K562 (cell line): ENCODE results near the gene AKT1. TPM values are rescaled to one million over a fixed set of nuclear protein-coding genes. Genes with fewer than 3 reads are reported as not detected.

Source experiments
- GMEB1 ChIP-seq: fragments of 250-450 bp; sonication (Bioruptor Pico); IDR thresholded peaks from 2 replicates; pipeline ENCODE4 v1.4.0; 2020; ENCODE audit warnings: mild to moderate bottlenecking
- HDAC1 ChIP-seq, 2 experiments: fragments of 450-650 bp; IDR thresholded peaks; 2 replicates each; pipeline ENCODE4 v1.6.1; 2016 to 2017; ENCODE audit warnings: inconsistent platforms in 1 of 2, mild to moderate bottlenecking in 1 of 2, moderate library complexity in 1 of 2
- POLR2G ChIP-seq: fragments of 200-400 bp; formaldehyde crosslinking; IDR thresholded peaks from 2 replicates; pipeline ENCODE4 v1.6.1; 2017; ENCODE audit warnings: low read depth, mild to moderate bottlenecking, antibody characterized with exemption, low read length, moderate library complexity
- RAD21 ChIP-seq, 2 experiments: fragments of 250-450 bp in 1 of 2; fragments of 450-650 bp in 1 of 2; sonication (Bioruptor Pico) in 1 of 2; formaldehyde crosslinking in 1 of 2; IDR thresholded peaks in 1 of 2; conservative IDR thresholded peaks in 1 of 2; 2 replicates each; pipeline versions ENCODE4 v1.4.0 to v1.8.0; 2020 to 2022; ENCODE audit warnings: mild to moderate bottlenecking in 2 of 2, moderate library complexity in 1 of 2
- SMC3 ChIP-seq: conservative IDR thresholded peaks from 2 replicates; pipeline ENCODE4 v1.6.1; 2011; ENCODE audit warnings: low read depth, low read length, improper control_type of control experiment; ENCODE audit not compliant: insufficient read depth
- SOX6 ChIP-seq: fragments of 450-650 bp; IDR thresholded peaks from 2 replicates; pipeline ENCODE4 v1.6.1; 2014; ENCODE audit warnings: mild to moderate bottlenecking
- STAT5B ChIP-seq: fragments of 250-450 bp; sonication (Bioruptor Pico); IDR thresholded peaks from 2 replicates; pipeline ENCODE4 v1.8.0; 2021; ENCODE audit warnings: mild to moderate bottlenecking, inconsistent platforms
- ZBTB1 ChIP-seq: sonication (generic); formaldehyde crosslinking; IDR thresholded peaks from 2 replicates; pipeline ENCODE4 v1.8.1; 2023; ENCODE audit warnings: missing genetic modification reagents, low read depth, mild to moderate bottlenecking, borderline replicate concordance
- polyA plus RNA-seq, 8 experiments: library from polyadenylated mRNA; depleted of rRNA in 4 of 8; stranded (reverse) in 5 of 8; unstranded in 3 of 8; fragments of >200 nt; fragmentation: Nextera tagmentation in 2 of 8; fragmentation: Illumina TruSeq in 1 of 8; extraction: Ambion mirVana in 2 of 8; extraction: Trizol in 1 of 8; gene quantifications; 2 replicates each; pipeline versions ENCODE4 v1.2.1 to v1.2.3, GENCODE V29; 2011 to 2014; ENCODE audit warnings: inconsistent platforms in 1 of 8, missing spikeins in 1 of 8
- total RNA-seq, 7 experiments: library from RNA; depleted of rRNA in 6 of 7; stranded (reverse); fragments of >200 nt in 6 of 7; fragmentation: Illumina TruSeq in 2 of 7; extraction: Trizol in 2 of 7; gene quantifications; 2 replicates each; pipeline versions ENCODE4 v1.2.1 to v1.2.3, GENCODE V29; 2011 to 2021; ENCODE audit warnings: low replicate concordance in 1 of 7
- TF ChIP-seq, protein P1 (sequence below): fragments of 250-450 bp; sonication (Bioruptor Pico); IDR thresholded peaks from 2 replicates; pipeline ENCODE4 v1.5.0; 2021; ENCODE audit warnings: mild to moderate bottlenecking, moderate library complexity
- TF ChIP-seq, protein P2 (sequence below), 3 experiments: IDR thresholded peaks in 2 of 3; conservative IDR thresholded peaks in 1 of 3; 2 replicates each; pipeline ENCODE4 v1.5.1; 2011 to 2012; ENCODE audit warnings: low read length in 3 of 3, mild to moderate bottlenecking in 3 of 3, control low read depth in 2 of 3, improper control_type of control experiment in 1 of 3, inconsistent platforms in 1 of 3, low read depth in 1 of 3, mixed read lengths in 1 of 3, moderate library complexity in 1 of 3; ENCODE audit not compliant: insufficient read depth in 2 of 3
- TF ChIP-seq, protein P3 (sequence below), 2 experiments: IDR thresholded peaks; 2 replicates each; pipeline ENCODE4 v1.6.1; 2012; ENCODE audit warnings: improper control_type of control experiment in 2 of 2, low read depth in 2 of 2, low read length in 2 of 2, borderline replicate concordance in 1 of 2
- TF ChIP-seq, protein P4 (sequence below): fragments of 150-350 bp; conservative IDR thresholded peaks from 2 replicates; pipeline ENCODE4 v1.6.1; 2014; ENCODE audit warnings: low read length

AKT1 gene
- total and polyA plus RNA-seq, 9 of the 15 experiments (the other 6 are each of a cell fraction or from before 2014, with no cell fraction given) = 0.49 to 132 (median 75.1) TPM

DNA sequence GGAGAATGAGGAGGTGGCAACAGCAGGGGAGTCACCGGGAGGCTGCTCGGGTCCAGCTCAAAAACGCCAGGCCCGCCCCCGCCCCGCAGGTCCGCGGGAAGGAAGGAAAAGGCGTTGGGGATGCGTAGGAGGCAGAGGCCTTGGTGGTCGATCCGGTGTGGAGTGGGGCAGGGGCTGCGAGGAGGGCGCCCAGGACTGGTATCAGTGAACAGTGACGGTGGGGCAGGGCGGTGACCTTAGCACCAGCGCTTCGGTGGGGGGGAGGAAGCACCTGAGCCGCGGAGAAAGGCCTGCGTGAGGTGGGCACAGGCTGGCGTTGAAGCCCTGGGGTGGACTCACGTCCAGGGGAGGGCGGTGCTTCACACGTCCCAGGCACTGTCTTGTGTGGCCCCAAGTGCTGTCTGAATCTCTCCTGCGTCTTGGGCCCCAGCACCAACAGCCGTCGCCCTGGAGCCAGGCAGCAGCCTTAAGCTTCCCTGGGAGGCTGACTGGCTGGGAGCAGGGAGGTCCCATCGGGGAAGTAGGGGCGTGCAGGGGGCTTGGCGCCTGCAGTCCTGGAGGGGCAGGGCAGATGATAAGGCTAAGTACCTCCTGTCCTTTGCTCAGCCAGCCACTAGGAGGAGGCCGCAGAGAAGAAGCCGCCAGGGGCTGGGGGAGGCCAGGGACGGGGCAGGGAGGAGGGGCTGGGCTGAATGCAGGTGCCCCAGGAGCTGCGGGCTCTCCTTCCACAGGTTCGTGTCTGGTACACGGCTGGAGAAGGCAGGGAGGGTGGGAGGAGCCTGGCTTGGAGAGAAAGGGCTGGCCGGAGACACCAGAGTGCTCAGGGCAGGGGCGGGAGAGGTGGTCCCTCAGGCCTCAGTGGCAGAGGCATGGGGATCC lies 31.9 kb upstream of the AKT1 start (continued):
- TF ChIP-seq, protein P1, sequence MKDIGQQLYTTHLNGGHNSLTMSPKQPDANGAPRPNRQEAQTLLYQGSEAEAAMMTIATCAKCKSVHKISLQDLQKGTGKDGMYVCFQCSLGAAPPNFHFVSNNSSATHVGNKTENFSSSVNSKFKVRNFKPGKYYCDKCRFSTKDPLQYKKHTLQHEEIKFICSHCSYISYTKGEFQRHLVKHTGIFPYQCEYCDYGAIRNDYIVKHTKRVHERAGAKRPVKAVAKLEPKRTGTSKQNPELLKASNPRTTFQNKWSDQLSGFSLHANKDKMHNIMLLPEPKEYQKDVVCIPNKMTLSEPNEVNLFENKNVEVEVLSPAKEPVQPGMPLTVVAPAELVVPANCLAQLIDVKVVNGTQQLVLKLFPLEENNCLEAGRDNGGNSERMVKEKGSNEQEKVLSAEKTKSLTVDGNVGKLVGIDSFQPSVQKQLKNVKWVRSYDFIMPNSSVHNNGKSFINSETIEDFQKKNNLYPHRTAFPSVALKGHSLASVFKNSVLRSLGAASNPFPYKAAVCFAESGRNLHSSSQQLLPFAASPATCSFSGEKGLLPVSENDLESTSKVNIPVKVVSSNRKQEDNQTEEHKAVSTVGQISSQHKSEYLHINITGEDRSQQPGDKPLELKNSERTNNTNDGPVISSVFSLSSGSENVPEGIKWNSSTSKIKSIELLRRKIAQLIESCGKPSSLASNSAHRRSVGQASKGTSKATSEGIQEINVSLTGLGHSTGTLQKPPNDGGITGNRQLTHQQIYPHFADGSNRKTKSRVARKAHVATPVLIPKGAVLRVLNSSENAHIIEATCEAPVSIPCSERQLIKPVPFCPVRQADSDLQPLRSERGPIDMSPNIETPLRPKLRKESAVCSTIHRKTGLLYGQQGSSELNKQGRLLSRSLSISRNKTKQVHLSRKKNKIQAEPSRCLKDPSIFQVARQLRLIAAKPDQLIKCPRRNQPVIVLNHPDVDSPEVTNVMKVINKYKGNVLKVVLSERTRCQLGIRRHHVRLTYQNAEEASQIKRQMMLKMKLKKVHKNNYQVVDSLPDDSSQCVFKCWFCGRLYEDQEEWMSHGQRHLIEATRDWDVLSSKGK (CRISPR knock-in tag) = no peak
- TF ChIP-seq, protein P2, sequence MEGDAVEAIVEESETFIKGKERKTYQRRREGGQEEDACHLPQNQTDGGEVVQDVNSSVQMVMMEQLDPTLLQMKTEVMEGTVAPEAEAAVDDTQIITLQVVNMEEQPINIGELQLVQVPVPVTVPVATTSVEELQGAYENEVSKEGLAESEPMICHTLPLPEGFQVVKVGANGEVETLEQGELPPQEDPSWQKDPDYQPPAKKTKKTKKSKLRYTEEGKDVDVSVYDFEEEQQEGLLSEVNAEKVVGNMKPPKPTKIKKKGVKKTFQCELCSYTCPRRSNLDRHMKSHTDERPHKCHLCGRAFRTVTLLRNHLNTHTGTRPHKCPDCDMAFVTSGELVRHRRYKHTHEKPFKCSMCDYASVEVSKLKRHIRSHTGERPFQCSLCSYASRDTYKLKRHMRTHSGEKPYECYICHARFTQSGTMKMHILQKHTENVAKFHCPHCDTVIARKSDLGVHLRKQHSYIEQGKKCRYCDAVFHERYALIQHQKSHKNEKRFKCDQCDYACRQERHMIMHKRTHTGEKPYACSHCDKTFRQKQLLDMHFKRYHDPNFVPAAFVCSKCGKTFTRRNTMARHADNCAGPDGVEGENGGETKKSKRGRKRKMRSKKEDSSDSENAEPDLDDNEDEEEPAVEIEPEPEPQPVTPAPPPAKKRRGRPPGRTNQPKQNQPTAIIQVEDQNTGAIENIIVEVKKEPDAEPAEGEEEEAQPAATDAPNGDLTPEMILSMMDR (IDR thresholded peaks at IDR 0.05 in 2 of 3, conservative IDR thresholded peaks at IDR 0.05 in 1 of 3; ENCODE audit: insufficient read depth in 2 of 3, low read depth in 1 of 3, low read length in 3 of 3) = peak; percentile 58 to 80 (median 64); a peak in 5 of 6 replicates
- TF ChIP-seq, protein P3, sequence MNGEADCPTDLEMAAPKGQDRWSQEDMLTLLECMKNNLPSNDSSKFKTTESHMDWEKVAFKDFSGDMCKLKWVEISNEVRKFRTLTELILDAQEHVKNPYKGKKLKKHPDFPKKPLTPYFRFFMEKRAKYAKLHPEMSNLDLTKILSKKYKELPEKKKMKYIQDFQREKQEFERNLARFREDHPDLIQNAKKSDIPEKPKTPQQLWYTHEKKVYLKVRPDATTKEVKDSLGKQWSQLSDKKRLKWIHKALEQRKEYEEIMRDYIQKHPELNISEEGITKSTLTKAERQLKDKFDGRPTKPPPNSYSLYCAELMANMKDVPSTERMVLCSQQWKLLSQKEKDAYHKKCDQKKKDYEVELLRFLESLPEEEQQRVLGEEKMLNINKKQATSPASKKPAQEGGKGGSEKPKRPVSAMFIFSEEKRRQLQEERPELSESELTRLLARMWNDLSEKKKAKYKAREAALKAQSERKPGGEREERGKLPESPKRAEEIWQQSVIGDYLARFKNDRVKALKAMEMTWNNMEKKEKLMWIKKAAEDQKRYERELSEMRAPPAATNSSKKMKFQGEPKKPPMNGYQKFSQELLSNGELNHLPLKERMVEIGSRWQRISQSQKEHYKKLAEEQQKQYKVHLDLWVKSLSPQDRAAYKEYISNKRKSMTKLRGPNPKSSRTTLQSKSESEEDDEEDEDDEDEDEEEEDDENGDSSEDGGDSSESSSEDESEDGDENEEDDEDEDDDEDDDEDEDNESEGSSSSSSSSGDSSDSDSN (IDR thresholded peaks at IDR 0.05; ENCODE audit: borderline replicate concordance in 1 of 2, low read depth in 2 of 2, low read length in 2 of 2) = 0 out of 4 replicates have a peak, but pooled peaks of 1 of the 2 experiments have one; percentile 21
- TF ChIP-seq SOX6 (no peak), ZBTB1 (CRISPR knock-in tag) (no peak), RAD21 (CRISPR knock-in tag; conservative IDR thresholded peaks at IDR 0.05 in 1 of 2, IDR thresholded peaks at IDR 0.05 in 1 of 2) (peak in 1 of 2 experiments; percentile 45; a peak in 2 of 4 replicates), STAT5B (CRISPR knock-in tag) (no peak), SMC3 (peak; percentile 32; the same call in 1 of the 2 replicates), POLR2G (peak; percentile 56), HDAC1 (IDR thresholded peaks at IDR 0.05) (0 out of 4 replicates have a peak, but pooled peaks of 1 of the 2 experiments have one; percentile 19), GMEB1 (CRISPR knock-in tag) (no peak)
- TF ChIP-seq, protein P4, sequence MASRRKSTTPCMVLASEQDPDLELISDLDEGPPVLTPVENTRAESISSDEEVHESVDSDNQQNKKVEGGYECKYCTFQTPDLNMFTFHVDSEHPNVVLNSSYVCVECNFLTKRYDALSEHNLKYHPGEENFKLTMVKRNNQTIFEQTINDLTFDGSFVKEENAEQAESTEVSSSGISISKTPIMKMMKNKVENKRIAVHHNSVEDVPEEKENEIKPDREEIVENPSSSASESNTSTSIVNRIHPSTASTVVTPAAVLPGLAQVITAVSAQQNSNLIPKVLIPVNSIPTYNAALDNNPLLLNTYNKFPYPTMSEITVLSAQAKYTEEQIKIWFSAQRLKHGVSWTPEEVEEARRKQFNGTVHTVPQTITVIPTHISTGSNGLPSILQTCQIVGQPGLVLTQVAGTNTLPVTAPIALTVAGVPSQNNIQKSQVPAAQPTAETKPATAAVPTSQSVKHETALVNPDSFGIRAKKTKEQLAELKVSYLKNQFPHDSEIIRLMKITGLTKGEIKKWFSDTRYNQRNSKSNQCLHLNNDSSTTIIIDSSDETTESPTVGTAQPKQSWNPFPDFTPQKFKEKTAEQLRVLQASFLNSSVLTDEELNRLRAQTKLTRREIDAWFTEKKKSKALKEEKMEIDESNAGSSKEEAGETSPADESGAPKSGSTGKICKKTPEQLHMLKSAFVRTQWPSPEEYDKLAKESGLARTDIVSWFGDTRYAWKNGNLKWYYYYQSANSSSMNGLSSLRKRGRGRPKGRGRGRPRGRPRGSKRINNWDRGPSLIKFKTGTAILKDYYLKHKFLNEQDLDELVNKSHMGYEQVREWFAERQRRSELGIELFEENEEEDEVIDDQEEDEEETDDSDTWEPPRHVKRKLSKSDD = no peak
